Sigmoid colon (tissue), 4 donors: ENCODE measurements around the gene NFIB.

Experiments used
- CTCF ChIP-seq, 4 experiments: fragments of 450-650 bp in 3 of 4; fragments of 200-600 bp in 1 of 4; IDR thresholded peaks; one replicate each; pipeline ENCODE4 v1.5.1; 2016 to 2019; ENCODE audit warnings: antibody characterized with exemption in 4 of 4, mild to moderate bottlenecking in 3 of 4, moderate library complexity in 2 of 4
- EP300 ChIP-seq, 4 donors: sonication (generic); formaldehyde crosslinking; IDR thresholded peaks; one replicate each; pipeline ENCODE4 v1.6.1; 2017; ENCODE audit warnings: antibody characterized with exemption in 4 of 4

- TF ChIP-seq CTCF (IDR thresholded peaks at IDR 0.05): no peak
- TF ChIP-seq EP300 (IDR thresholded peaks at IDR 0.05): no peak
Observed at GRCh38 chr9:14261616-14262015, 52.3 kb downstream of the NFIB start.
